HG03432 (cell line): ENCODE results near the gene SYTL2.
"Not testable (repeated sequence)": the region's sequence is repeated elsewhere in the genome, so short reads cannot be mapped to it uniquely, and the experiment has no call there.

Source experiments
- ATAC-seq: cut with Tn5 transposase; IDR thresholded peaks from one replicate; pipeline ENCODE4 v1.9.1; 2021; ENCODE audit warnings: mild to moderate bottlenecking, moderate library complexity; ENCODE audit not compliant: unreplicated experiment

Gene SYTL2

GRCh38 chr11:85698195-85698594 lies 112.7 kb downstream of the SYTL2 start:
- no peak for ATAC-seq

- no peak for ATAC-seq
Observed at GRCh38 chr11:85697747-85698146, 113.2 kb downstream of the SYTL2 start.

GRCh38 chr11:85695546-85695945 lies 115.4 kb downstream of the SYTL2 start:
- no peak for ATAC-seq

- peak; percentile 48 for ATAC-seq
Observed at GRCh38 chr11:85694385-85694980, 116.5 kb downstream of the SYTL2 start.

- peak; percentile 54 for ATAC-seq
Observed at GRCh38 chr11:85685820-85686459, 125.0 kb downstream of the SYTL2 start, which contains the start of gene CCDC89. Gene CCDC89, minus strand, starts transcription at chr11:85686195. Its CDS starts 65 bp downstream, at chr11:85686130.

GRCh38 chr11:85685125-85685819 lies 125.7 kb downstream of the SYTL2 start:
- ATAC-seq = no peak

GRCh38 chr11:85682330-85683305 lies 128.3 kb downstream of the SYTL2 start:
- peak; percentile 72 for ATAC-seq

GRCh38 chr11:85680897-85681296 lies 130.0 kb downstream of the SYTL2 start:
- ATAC-seq = no peak

- no peak for ATAC-seq
Observed at GRCh38 chr11:85679576-85679975, 131.4 kb downstream of the SYTL2 start.

- no peak for ATAC-seq
Observed at GRCh38 chr11:85673393-85673792, 137.5 kb downstream of the SYTL2 start.

- no peak for ATAC-seq
Observed at GRCh38 chr11:85672105-85672902, 138.6 kb downstream of the SYTL2 start.

GRCh38 chr11:85670949-85671663 lies 139.8 kb downstream of the SYTL2 start:
- not testable (repeated sequence) for ATAC-seq

GRCh38 chr11:85668157-85668556 lies 142.8 kb downstream of the SYTL2 start:
- no peak for ATAC-seq

GRCh38 chr11:85666687-85667086 lies 144.3 kb downstream of the SYTL2 start:
- no peak for ATAC-seq

GRCh38 chr11:85665733-85666132 lies 145.2 kb downstream of the SYTL2 start:
- no peak for ATAC-seq

GRCh38 chr11:85664615-85665481 lies 146.1 kb downstream of the SYTL2 start, which contains the start of gene CREBZF:
Gene CREBZF, minus strand, starts transcription at chr11:85665129. Its CDS starts 254 bp downstream, at chr11:85664875.
- peak; percentile 92 for ATAC-seq

GRCh38 chr11:85663753-85664614 lies 147.0 kb downstream of the SYTL2 start:
- peak; percentile 73 for ATAC-seq
